Mesendoderm (in vitro differentiated cells): ENCODE measurements around the gene TAF4B.
"Not testable (repeated sequence)": the region's sequence is repeated elsewhere in the genome, so short reads cannot be mapped to it uniquely, and the experiment has no call there.

ENCODE experiments used
- DNase-seq: peaks from one replicate; pipeline ENCODE4 v3.0.0; 2013
- H2AK5ac ChIP-seq: 2 replicates; pipeline ENCODE4 v1.6.1; 2013; ENCODE audit warnings: low read length, inconsistent platforms
- H2BK120ac ChIP-seq: 2 replicates; pipeline ENCODE4 v1.6.1; 2013; ENCODE audit warnings: low read depth, mild to moderate bottlenecking, low read length, moderate library complexity, mixed read lengths
- H2BK15ac ChIP-seq: replicated peaks from 2 replicates; pipeline ENCODE4 v1.6.1; 2013; ENCODE audit warnings: low read depth, mild to moderate bottlenecking, moderate library complexity
- H2BK5ac ChIP-seq: 2 replicates; pipeline ENCODE4 v1.6.1; 2013; ENCODE audit warnings: low read length, inconsistent platforms
- H3K18ac ChIP-seq: 2 replicates; pipeline ENCODE4 v1.6.1; 2013; ENCODE audit warnings: mild to moderate bottlenecking, low read length, mixed read lengths
- H3K23ac ChIP-seq: one replicate; pipeline ENCODE4 v1.6.1; 2013; ENCODE audit warnings: low read length
- H3K27ac ChIP-seq: 2 replicates; pipeline ENCODE4 v1.5.1; 2013; ENCODE audit warnings: low read depth, mild to moderate bottlenecking, inconsistent platforms, low read length, moderate library complexity
- H3K27me3 ChIP-seq: 2 replicates; pipeline ENCODE4 v1.6.1; 2013; ENCODE audit warnings: low read length, control low read depth, mild to moderate bottlenecking, inconsistent platforms; ENCODE audit not compliant: insufficient read depth, poor library complexity
- H3K36me3 ChIP-seq: 2 replicates; pipeline ENCODE4 v1.6.1; 2013; ENCODE audit warnings: low read length, inconsistent platforms; ENCODE audit not compliant: control insufficient read depth, insufficient read depth
- H3K4ac ChIP-seq: one replicate; pipeline ENCODE4 v1.6.1; 2013; ENCODE audit warnings: low read depth, mild to moderate bottlenecking, low read length, moderate library complexity
- H3K4me1 ChIP-seq: 2 replicates; pipeline ENCODE4 v1.6.1; 2013; ENCODE audit warnings: low read depth, low read length, inconsistent platforms; ENCODE audit not compliant: control insufficient read depth
- H3K4me2 ChIP-seq: 2 replicates; pipeline ENCODE4 v1.6.1; 2013; ENCODE audit warnings: low read length
- H3K4me3 ChIP-seq: 2 replicates; pipeline ENCODE4 v1.5.1; 2013; ENCODE audit warnings: mild to moderate bottlenecking, low read length
- H3K56ac ChIP-seq: one replicate; pipeline ENCODE4 v1.6.1; 2013; ENCODE audit warnings: low read length
- H3K79me1 ChIP-seq: 2 replicates; pipeline ENCODE4 v1.6.1; 2013; ENCODE audit warnings: low read length, inconsistent platforms
- H3K79me2 ChIP-seq: 2 replicates; pipeline ENCODE4 v1.6.1; 2013; ENCODE audit warnings: mild to moderate bottlenecking, low read length; ENCODE audit not compliant: control insufficient read depth, insufficient read depth
- H3K9ac ChIP-seq: 2 replicates; pipeline ENCODE4 v1.6.1; 2013; ENCODE audit warnings: low read length, inconsistent platforms
- H4K5ac ChIP-seq: one replicate; pipeline ENCODE4 v1.6.1; 2013; ENCODE audit warnings: low read length
- H4K8ac ChIP-seq: one replicate; pipeline ENCODE4 v1.6.1; 2013; ENCODE audit warnings: low read depth, mild to moderate bottlenecking, control low read depth, low read length, moderate library complexity
- WGBS: extraction: QIAGEN DNeasy Blood & Tissue Kit; methylation state at CpG from one replicate; pipeline ENCODE4 v1.1.7; 2013; ENCODE audit warnings: low lambda C conversion rate, missing lambda C conversion rate; ENCODE audit not compliant: insufficient coverage; ENCODE audit errors: extremely low coverage; 5-methylcytosine and 5-hydroxymethylcytosine counted together

The TAF4B gene

GRCh38 chr18:26227051-26227670, 916 bp downstream of the TAF4B start:
- H3K27ac ChIP-seq: peak overlapping the region; percentile 11
- no peak overlapping the region for H4K5ac ChIP-seq
- DNase-seq: peak; percentile 72
- peak overlapping the region; percentile 70 for H3K4me3 ChIP-seq
- no peak overlapping the region for H2BK120ac ChIP-seq
- peak overlapping the region; percentile 94 for H3K56ac ChIP-seq
- H3K27me3 ChIP-seq: no peaks in the 10 kb centered on the region
- H2BK5ac ChIP-seq: peak overlapping the region; percentile 64
- peak overlapping the region; percentile 84 for H3K9ac ChIP-seq
- peak overlapping the region; percentile 67 for H3K23ac ChIP-seq
- H4K8ac ChIP-seq: no peak overlapping the region
- peak overlapping the region; percentile 25 for H3K4me2 ChIP-seq
- H2BK15ac ChIP-seq: no peak overlapping the region
- no peaks in the 10 kb centered on the region for H3K4me1 ChIP-seq
- H3K4ac ChIP-seq: peak overlapping the region; percentile 21
- no peaks in the 10 kb centered on the region for H3K36me3 ChIP-seq
- H2AK5ac ChIP-seq: no peak overlapping the region
- H3K79me2 ChIP-seq: peaks cover 11% of the 10 kb centered on the region
- no CpG with 5 or more reads among the region's 28 CpGs for WGBS
- peaks cover 1% of the 10 kb centered on the region for H3K79me1 ChIP-seq
- peak overlapping the region; percentile 11 for H3K18ac ChIP-seq

GRCh38 chr18:26228562-26229260, 2.5 kb downstream of the TAF4B start:
- H2AK5ac ChIP-seq: no peak overlapping the region
- no peak overlapping the region for H2BK5ac ChIP-seq
- peaks cover 1% of the 10 kb centered on the region for H3K79me1 ChIP-seq
- no peak overlapping the region for H4K5ac ChIP-seq
- H3K23ac ChIP-seq: no peak overlapping the region
- no peaks in the 10 kb centered on the region for H3K36me3 ChIP-seq
- no peak for DNase-seq
- H3K4ac ChIP-seq: no peak overlapping the region
- peaks cover 8% of the 10 kb centered on the region for H3K4me1 ChIP-seq
- H4K8ac ChIP-seq: no peak overlapping the region
- no peak overlapping the region for H3K18ac ChIP-seq
- no CpG with 5 or more reads among the region's 6 CpGs for WGBS
- H2BK120ac ChIP-seq: no peak overlapping the region
- no peak overlapping the region for H3K27ac ChIP-seq
- H3K27me3 ChIP-seq: no peaks in the 10 kb centered on the region
- H3K9ac ChIP-seq: no peak overlapping the region
- peaks cover 11% of the 10 kb centered on the region for H3K79me2 ChIP-seq
- H3K4me2 ChIP-seq: no peak overlapping the region
- no peak overlapping the region for H3K4me3 ChIP-seq
- H3K56ac ChIP-seq: no peak overlapping the region
- H2BK15ac ChIP-seq: no peak overlapping the region

- no peaks in the 10 kb centered on the region for H3K36me3 ChIP-seq
- peaks cover 23% of the 10 kb centered on the region for H3K79me2 ChIP-seq
- no peak overlapping the region for H3K4me3 ChIP-seq
Measured at GRCh38 chr18:26230497-26230896, 4.3 kb downstream of the TAF4B start.

GRCh38 chr18:26233208-26233607, 7.0 kb downstream of the TAF4B start:
- H3K9ac ChIP-seq: no peak overlapping the region
- H2BK15ac ChIP-seq: no peak overlapping the region
- H3K56ac ChIP-seq: no peak overlapping the region
- peaks cover 4% of the 10 kb centered on the region for H3K79me1 ChIP-seq
- peaks cover 17% of the 10 kb centered on the region for H3K4me1 ChIP-seq
- H3K23ac ChIP-seq: no peak overlapping the region
- H3K79me2 ChIP-seq: peaks cover 24% of the 10 kb centered on the region
- H2BK120ac ChIP-seq: no peak overlapping the region
- no peaks in the 10 kb centered on the region for H3K36me3 ChIP-seq
- H3K4me3 ChIP-seq: no peak overlapping the region
- DNase-seq: peak; percentile 57
- no CpG with 5 or more reads among the region's 5 CpGs for WGBS
- no peak overlapping the region for H3K4me2 ChIP-seq
- no peak overlapping the region for H2BK5ac ChIP-seq
- H3K27ac ChIP-seq: no peak overlapping the region
- H3K27me3 ChIP-seq: no peaks in the 10 kb centered on the region
- H3K18ac ChIP-seq: no peak overlapping the region
- no peak overlapping the region for H4K5ac ChIP-seq
- no peak overlapping the region for H4K8ac ChIP-seq
- no peak overlapping the region for H2AK5ac ChIP-seq
- no peak overlapping the region for H3K4ac ChIP-seq

More at GRCh38 chr18:26230497-26230896, 4.3 kb downstream of the TAF4B start:
- H4K8ac ChIP-seq: no peak overlapping the region
- H2BK15ac ChIP-seq: no peak overlapping the region
- H3K23ac ChIP-seq: no peak overlapping the region
- H2BK120ac ChIP-seq: no peak overlapping the region
- no peak overlapping the region for H3K18ac ChIP-seq
- no peak overlapping the region for H3K9ac ChIP-seq
- no peaks in the 10 kb centered on the region for H3K27me3 ChIP-seq
- H4K5ac ChIP-seq: no peak overlapping the region
- H3K79me1 ChIP-seq: peaks cover 4% of the 10 kb centered on the region
- H2AK5ac ChIP-seq: no peak overlapping the region
- H3K4me1 ChIP-seq: peaks cover 10% of the 10 kb centered on the region
- no peak overlapping the region for H3K56ac ChIP-seq
- H3K27ac ChIP-seq: no peak overlapping the region
- no peak overlapping the region for H3K4me2 ChIP-seq
- H3K4ac ChIP-seq: no peak overlapping the region
- DNase-seq: no peak
- no peak overlapping the region for H2BK5ac ChIP-seq
- WGBS: no CpG with 5 or more reads among the region's 8 CpGs

- H3K27ac ChIP-seq, H3K4me3 ChIP-seq, H3K9ac ChIP-seq, H4K5ac ChIP-seq, H2AK5ac ChIP-seq, H3K23ac ChIP-seq, H4K8ac ChIP-seq, H2BK15ac ChIP-seq, H2BK5ac ChIP-seq, H3K79me1 ChIP-seq, H2BK120ac ChIP-seq, H3K36me3 ChIP-seq, H3K4ac ChIP-seq, H3K4me2 ChIP-seq, H3K56ac ChIP-seq, H3K18ac ChIP-seq, H3K27me3 ChIP-seq: not testable (repeated sequence)
- WGBS: no CpG with 5 or more reads among the region's 2 CpGs
- Histone ChIP-seq H3K79me2 (peaks cover 15% of the 10 kb centered on the region), H3K4me1 (peaks cover 17% of the 10 kb centered on the region)
- peak; percentile 61 for DNase-seq
Measured at GRCh38 chr18:26237363-26237762, 11.1 kb downstream of the TAF4B start.
